ENCODE data around the gene BCL10.

DNA sequence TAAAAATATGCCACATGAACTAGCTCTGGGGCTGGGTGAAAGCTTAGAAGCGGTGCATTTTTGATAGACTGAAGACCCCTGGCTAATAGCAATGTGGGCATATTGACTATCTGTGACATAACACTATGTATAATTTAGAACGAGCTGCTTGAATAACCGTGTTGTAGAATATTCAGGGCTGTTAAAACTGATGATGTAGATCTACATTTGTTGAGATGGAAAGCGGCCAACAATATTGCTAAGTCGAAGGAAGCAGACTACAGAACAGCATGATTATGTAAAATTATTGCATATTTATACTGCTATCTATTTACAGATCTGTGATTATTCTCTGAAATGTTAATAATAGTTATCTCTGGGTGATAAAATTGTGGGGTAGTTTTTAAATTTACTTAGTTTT is 41.1 kb upstream of the BCL10 start:
- no peak for TF ChIP-seq POLR2AphosphoS5 (IDR thresholded peaks at IDR 0.05)
- TF ChIP-seq, protein P1, sequence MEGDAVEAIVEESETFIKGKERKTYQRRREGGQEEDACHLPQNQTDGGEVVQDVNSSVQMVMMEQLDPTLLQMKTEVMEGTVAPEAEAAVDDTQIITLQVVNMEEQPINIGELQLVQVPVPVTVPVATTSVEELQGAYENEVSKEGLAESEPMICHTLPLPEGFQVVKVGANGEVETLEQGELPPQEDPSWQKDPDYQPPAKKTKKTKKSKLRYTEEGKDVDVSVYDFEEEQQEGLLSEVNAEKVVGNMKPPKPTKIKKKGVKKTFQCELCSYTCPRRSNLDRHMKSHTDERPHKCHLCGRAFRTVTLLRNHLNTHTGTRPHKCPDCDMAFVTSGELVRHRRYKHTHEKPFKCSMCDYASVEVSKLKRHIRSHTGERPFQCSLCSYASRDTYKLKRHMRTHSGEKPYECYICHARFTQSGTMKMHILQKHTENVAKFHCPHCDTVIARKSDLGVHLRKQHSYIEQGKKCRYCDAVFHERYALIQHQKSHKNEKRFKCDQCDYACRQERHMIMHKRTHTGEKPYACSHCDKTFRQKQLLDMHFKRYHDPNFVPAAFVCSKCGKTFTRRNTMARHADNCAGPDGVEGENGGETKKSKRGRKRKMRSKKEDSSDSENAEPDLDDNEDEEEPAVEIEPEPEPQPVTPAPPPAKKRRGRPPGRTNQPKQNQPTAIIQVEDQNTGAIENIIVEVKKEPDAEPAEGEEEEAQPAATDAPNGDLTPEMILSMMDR (IDR thresholded peaks at IDR 0.05): no peak
- no peak for TF ChIP-seq POLR2A (IDR thresholded peaks at IDR 0.05)
